ENCODE measurements around the gene TSPAN7.

GRCh38 chrX:38662640-38663039 is 101.3 kb downstream of the TSPAN7 start:
- TF ChIP-seq CTCF (conservative IDR thresholded peaks at IDR 0.05 in 1 of 2, IDR thresholded peaks at IDR 0.05 in 1 of 2; ENCODE audit: low read depth in 1 of 2, low read length in 2 of 2) (no peak), EZH2 (IDR thresholded peaks at IDR 0.05; ENCODE audit: low read length, missing control alignments) (no peak)
